ENCODE results near the gene IST1.
"Not testable (repeated sequence)": the region's sequence is repeated elsewhere in the genome, so short reads cannot be mapped to it uniquely, and the experiment has no call there.

The IST1 gene

DNA sequence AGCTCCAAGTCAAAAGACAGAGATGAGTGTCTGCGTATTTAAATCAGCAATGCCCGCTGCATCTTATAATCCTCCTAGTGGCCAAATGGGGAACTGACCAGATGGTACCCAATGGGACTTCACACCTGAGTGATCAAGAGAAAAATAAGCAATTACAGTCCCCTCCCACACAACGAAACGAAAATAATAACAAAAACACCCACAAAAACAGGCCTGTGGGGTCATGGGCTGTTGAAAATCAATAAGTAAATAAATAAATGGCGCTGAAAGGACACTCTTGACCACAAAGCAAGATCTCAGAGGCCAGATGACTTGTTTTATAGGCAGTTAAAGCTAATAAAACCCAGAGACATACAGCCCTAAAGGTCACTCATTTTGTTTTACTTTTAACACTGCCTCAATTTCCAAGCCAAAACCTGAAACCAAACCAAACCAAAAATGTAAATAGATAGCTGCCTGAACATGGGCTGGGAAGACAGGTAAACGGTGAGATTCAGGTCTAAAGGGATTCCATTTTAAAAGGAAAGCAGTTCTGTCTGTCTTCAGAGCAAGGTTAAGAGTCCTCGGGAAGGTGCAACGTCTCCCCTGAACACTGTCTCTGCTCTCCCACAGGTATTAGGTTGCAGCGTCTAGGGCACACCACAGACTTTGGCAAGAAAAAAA, 12.7 kb upstream of the IST1 start:
- peak; percentile 19 to 73 for DNase-seq

DNA sequence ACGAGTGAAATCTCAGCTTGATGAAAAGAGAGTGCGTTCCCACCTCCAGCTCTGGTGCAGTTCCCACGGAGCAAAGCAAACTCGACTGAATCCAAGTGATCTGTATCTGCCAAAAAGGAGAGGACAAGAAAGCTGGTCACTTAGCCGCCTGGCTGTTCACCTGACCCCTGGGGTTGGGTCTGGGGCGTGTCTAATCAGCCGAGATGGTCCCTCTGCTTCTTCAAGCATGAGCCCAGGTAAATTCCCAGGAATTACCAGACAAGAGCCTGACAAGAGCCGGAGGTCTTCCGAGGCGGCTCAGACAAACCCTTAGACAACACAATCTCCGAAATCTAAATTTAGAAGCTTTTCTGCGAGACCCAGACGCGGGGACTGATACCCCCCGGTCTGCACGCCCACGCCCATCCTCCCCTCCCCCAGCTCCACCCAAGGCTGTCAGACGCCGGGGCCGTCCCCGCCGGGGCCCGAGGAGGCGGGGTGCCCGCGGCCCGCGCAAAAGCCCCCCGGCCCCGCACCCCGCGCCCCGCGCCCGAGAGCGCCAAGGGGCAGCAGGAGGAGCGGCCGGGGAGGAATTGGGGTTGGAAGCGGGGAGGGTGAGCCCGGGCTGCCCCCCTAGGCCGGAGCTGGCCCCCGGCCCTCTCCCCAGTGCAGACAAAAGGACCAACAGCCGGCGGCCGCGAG, 12.0 kb upstream of the IST1 start:
- peak in 1 of 2 experiments; percentile 34 for DNase-seq

DNA sequence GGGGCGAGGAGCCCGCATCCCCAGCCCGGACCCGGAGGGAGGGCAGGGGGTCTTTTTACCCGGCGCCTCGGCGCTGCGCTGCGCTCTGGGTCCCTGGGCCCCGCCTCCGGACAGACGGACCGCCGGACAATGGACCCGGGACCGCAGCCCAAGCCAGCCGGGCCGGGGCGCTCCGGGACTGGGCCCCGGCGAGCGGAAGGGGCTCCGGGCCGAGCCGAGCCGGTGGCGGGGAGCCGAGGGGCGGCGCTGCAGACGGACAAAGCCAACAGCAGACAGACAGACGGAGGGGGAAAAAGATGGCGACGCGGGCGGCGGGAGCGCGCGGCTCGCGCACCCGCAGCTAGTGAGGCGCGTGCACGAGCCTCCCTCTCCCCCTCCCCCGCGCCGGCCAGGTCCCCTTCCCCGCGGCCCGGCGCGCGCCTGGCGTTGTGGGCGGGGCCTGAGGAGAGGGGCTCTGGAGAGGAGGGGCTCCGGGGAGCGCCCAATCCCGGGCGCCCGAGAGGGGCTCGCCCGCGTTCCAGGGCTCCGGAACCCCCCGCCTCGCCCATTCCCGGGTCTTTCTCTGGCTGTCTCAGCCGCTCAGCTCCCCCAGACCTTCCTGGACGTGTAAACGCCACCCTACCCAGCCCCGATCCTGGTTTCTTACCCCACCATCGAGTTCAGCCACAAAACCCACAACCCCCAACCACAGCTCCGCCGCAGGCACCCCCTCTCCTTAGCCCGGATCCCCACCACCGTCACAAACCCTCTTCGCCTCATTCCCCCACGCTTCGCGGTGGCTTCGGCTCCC, 11.3 kb upstream of the IST1 start, which contains the start of gene ZNF821:
TSS of gene ZNF821 (minus strand) at position 334 of the 790 bp plus-strand sequence. CDS start 4,236 bp downstream, outside the sequence.
- peak; percentile 11 to 83 for DNase-seq

DNA sequence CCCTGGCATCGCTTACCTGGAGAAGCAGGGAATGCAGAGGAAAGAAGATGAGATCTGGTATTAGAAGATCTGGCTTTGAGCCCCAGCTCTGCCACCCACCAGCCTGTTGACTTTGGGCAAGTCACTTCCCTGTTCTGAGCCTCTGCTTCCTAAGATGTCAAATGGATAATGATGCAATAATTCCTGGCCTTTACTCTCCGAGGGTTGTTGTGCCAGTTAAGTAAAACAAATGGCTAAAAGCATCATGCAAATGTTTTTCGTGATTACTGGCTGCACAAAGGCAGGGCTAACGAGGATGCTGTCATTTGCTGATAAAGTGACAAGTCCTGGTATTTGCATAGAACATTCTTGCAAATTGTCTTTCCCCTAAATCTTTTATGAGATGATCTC, 10.1 kb upstream of the IST1 start:
- peak; percentile 75 to 80 for DNase-seq

DNA sequence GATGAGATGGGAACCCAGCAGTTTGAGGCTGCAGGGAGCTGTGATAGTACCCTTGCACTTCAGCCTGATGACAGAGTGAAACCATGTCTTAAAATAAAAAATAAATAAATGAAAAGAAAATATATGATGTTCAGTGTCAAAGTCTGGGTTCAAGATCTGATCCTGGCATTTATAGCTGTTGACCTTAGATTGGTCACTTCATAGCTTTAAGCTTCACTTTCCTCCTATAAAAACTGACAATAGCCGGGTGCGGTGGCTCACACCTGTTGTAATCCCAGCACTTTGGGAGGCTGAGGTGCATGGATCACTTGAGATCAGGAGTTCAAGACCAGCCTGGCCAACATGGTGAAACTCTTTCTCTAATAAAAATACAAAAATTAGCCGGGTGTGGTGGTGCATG, 6.2 kb upstream of the IST1 start:
- DNase-seq: no peak

DNA sequence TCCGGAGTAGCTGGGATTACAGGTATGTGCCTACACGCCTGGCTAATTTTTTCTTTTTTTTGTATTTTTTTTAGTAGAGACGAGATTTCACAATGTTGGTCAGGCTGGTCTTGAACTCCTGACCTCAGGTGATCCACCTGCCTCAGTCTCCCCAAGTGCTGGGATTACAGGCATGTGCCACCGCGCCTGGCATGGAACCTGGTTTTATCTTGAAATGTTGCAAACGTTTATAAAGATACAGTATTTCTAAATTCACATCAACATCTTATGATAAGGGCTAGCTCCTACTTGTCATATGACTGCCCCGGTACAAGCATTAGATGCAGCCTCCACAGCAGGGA, 1.5 kb upstream of the IST1 start:
- no peak for DNase-seq

DNA sequence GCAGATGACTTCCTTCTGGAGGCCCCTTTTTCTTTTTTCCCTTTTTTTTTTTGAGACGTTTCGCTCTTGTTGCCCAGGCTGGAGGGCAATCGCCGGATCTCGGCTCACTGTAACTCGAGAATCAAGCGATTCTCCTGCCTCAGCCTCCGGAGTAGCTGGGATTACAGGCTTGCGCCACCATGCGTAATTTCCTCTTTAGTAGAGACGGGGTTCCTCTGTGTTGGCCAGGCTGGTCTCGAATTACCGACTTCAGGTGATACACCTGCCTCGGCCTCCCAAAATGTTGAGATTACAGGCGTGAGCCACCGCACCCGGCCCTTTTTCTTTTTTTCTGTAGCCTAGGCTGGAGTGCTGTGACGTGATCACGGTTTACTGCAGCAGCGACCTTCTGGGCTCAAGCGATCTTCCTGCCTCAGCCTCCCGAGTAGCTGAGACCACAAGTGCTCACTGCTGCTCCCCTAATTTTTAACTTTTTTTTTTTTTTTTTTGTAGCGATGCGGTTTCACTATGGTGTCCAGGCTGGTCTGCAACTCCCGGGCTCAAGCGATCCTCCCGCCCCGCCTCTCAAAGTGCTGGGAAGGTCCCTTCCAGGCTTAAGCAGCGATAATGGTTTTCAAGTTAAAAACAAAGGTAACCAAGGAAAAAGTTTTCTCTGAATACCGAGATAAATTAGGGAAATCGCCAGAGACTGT, 956 bp upstream of the IST1 start:
- DNase-seq: peak; percentile 2 to 56

DNA sequence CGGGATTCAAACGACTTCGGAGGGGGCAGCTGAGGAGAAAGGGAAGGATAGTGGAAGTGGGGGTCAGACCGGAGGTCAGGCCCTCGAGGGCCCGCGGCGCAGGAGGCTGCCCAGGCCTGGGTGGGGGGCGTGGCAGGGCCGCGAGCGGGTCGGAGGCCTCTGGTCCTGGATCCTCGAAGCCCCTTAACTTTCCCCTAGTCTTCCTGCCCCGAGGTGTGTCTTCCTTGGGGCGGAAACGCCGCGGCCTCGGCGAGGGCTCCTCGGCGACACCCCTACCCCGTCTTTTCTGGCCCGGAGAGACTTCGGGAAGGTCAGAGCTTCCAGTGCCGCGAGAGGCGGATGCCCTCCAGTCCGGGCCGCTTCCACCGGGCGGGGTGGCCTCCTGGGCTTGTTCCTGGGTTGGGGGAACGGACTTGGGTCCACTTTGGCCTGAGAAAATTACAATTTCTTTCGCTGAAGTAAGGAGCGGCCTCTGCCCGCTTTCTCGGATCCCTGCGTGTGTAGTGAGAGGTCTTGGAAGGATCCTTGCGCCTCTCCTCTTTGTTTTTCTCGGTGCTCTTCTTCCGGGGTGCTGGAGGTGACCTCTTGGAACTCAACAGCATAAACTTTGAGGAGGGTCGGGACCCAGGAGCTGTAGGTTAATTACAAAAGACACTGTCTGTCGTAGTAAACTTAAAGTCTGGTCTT, 491 bp downstream of the IST1 start:
- DNase-seq: peak in 1 of 2 experiments; percentile 58

DNA sequence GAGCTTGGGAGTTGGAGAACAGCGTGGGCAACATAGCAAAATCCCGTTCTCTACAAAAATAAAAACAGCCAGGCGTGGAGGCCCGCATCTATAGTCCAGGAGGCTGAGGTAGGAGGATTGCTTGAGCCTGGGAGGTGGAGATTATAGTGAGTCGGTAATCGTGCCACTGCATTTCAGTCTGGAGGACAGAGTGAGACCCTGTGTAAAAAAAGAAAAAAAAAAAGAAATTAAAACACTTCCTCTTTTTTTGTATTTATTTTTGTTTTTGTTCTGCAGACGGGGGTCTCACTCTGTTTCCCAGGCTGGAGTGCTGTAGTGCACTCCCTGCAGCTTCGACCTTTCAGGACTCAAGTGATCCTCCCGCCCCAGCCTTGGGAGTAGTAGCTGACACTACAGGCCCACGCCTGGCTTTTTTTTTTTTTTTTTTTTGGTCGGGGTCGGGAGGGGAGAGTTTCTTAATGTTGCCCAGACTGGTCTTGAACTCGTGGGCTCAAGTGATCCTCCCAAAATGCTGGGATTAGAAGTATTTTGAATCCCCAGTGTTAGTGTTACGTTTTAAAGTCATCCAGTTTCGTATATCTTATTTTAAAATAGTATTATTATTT, 1.5 kb downstream of the IST1 start:
- no peak for DNase-seq

DNA sequence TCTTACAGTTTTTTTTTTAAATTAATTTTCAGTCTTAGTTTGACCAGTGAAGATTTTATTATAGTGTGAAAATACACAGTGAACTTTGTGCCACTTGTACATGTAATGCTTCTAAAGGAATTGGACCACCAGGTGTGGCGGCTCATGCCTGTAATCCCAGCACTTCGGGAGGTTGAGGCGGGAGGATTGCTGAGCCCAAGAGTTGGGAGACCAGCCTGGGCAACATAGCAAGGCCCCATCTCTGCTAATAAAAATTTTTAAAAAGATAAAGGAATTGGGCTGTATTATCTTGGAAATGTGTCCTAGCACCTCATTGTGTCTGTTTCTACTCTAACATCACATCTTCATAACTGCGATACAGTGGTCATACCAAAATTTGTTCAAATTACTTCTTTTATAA, 3.8 kb downstream of the IST1 start:
- no peak for DNase-seq

DNA sequence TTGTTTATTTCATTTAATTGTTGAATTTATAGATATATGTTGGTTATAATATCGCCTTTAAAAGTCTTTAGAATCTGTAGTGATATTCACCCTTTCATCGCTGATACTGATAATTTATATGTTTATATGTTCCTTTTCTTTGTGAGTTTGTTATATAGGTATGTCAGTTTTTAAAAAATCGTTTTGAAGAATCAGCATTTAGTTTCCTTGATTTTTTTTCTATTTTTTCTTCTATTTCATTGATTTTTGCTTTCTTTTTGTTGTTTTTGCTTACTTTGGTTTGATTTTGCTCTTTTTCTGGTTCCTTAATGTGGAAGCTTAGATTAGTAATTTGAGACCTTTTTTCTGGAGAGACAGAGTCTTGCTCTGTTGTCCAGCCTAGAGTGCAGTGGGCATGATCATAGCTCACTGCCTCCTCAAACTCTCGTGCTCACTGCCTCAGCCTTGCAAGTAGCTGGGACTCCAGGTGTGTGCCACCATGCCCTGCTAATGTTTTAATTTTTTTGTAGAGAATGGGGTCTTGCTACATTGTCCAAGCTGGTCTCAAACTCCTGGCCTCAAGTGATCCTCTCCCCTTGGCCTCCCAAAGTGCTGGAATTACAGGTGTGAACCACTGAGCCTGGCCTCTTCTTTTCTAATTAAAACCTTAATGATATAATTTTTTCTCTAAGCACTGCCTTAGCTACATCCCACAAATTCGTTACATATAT, 7.5 kb downstream of the IST1 start:
- no peak for DNase-seq

DNA sequence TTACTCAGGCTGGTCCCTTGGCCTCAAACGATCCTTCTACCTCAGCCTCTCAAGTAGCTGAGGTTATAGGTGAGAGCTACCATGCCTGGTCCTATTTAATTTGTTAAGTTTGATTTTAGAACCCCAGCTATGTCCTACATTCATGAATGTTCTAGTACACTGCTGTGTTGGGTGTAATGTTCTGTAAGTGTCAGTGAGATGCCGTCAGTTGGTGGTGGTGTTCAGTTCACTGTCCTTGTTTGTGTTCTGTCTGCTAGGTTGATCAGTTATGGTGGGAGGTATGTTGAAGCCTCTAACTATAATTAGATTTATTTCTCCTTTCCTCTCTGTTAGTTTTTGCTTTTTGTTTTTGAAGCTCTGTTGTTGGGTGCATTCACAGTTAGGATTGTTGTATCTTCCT, 8.3 kb downstream of the IST1 start:
- no peak for DNase-seq

DNA sequence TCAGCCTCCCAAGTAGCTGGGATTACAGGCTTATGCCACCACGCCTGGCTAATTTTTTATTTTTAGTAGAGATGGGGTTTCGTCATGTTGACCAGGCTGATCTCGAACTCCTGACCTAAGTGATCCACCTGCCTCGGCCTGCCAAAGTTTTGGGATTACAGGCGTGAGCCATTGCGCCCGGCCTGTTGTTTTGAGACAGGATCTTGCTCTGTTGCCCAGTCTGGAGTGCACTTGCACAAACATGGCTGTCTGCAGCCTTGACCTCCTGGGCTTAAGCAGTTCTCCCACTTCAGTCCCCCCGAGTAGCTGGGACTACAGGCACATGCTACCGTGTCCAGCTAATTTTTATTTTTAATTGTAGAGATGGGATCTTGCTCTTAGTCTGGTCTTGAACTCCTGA, 8.9 kb downstream of the IST1 start:
- DNase-seq: no peak

DNA sequence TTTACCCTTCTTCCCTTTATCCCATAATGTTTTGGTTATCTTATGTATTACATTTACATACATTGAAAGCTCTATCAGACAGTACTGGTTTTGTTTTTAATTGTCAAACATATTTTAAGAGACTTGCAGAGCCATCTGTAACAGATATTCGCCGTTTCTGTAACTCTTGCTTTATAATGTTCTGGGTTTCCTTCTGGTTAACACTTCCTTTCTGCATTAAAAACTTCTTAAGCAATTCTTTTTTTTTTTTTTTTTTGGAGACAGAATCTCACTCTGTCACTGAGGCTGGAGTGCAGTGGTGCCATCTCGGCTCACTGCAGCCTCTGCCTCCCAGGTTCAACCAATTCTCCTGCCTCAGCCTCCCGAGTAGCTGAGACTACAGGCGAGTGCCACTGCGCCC, 10.4 kb downstream of the IST1 start:
- DNase-seq: not testable (repeated sequence)

DNA sequence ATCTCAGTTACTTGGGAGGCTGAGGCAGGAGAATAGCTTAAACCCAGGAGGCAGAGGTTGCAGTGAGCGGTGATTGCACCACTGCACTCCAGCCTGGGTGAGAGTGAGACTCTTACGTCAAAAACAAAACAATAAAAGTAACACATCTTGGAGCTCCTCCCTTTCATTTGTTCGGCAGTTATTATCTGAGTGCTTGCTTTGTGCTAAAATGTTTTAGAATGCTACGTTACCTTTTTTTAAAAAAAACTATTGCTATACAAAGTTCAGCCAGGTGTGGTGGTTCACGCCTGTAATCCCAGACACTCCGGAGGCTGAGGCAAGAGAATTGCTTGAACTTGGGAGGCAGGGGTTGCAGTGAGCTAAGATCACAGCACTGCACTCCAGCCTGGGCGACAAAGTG, 15.8 kb downstream of the IST1 start:
- no peak for DNase-seq

DNA sequence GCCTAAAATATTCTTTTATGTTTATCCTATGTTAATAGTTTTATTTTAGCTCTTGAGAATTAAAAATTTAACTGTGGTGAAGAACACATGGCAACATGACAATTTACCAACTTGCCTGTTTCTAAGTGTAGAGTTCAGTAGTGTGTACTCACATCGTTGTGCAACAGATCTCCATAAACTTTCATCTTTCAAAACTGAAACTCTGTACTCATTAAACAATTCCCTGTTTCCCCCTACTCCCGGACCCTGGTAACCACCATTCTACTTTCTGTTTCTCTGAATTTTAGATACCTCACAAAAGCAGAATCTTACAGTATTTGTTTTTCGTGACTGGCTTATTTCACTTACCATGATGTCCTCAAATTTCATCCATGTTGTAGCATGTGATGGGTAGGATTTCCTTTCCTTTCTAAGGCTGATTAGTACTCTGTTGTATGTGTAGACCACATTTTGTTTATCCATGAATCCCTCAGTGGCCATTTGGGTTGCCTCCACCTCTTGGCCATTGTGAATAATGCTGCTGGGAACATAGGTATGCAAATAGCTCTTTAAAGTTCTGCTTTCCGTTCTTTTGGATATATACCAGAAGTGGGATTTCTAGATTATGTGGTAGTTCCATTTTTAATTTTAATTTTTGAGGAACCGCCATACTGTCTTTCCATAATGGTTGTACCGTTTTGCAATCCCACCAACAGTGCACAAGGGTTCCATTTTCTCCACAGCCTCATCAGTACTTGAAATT, 17.4 kb downstream of the IST1 start:
- DNase-seq: no peak

DNA sequence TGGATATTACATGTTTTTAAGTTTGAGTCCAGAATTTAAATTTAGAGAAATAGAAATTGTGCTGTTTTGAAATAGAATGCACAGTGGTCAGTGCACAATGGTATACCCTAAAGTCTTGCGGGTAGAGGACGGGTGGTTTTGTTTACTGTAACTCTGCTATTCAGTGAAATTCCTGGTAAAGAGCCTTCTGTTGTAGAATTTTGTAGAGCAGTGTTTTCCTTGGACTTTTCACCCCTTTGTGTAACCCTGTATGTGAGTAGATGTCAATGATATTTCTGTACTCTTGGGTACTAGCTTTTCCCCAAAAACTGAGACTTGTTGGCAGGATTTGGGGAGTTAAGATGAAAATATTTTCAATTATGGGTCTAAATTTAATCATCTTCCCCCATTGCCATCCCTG, 19.5 kb downstream of the IST1 start:
- no peak for DNase-seq

DNA sequence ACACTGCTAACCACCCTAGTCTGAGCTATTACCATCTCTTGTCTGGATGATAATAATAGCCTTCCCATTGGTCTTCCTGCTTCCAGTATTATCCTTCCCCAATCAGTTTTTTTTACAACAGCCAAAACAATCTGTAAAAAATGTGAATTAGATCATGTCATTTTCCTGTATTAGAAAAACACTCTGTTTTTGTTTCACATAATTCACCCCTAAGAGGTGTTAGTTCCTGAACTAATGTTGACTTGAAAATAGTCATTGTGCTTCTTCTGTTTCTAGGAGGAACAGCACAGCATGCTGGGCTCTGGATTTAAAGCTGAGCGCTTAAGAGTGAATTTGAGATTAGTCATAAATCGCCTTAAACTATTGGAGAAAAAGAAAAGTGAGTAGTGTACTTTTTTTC, 20.0 kb downstream of the IST1 start:
- no peak for DNase-seq

DNA sequence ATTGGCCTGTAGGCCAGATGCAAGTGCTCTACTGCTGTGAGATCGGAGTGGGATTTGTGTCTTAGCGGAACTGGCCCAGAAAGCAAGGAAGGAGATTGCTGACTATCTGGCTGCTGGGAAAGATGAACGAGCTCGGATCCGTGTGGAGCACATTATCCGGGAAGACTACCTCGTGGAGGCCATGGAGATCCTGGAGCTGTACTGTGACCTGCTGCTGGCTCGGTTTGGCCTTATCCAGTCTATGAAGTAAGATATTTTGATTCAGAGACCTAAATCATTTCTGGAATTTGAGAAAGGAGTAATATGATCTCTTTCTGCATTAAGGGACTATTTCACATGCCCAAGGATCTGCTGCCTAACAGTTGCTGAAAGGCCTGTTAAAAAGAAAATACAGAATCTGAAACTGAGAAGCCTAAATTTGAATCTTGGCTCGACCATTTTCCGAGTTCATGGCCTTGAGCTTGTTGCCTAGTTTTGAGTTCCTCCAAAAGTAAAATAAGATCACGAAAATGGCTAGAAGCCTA, 21.1 kb downstream of the IST1 start:
- no peak for DNase-seq

DNA sequence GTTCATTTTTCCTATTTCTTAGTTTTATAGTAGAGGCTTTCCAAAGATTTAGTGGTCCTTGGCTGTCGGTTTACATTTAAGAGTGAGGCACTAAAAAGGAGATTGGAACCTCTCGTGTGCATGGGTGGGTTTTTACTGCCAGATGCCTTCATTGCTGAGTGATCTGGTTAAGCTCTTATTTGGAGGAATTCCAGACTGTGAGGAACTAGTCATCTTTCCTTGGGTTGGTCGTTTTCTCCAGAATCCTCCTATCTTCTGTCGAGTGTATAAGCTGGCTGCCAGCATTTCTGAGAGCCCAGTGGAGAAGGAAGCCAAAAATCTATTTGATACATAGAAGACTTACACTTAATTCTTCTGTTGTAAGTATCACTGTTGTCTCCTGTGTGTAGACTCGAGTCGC, 22.6 kb downstream of the IST1 start:
- DNase-seq: no peak

DNA sequence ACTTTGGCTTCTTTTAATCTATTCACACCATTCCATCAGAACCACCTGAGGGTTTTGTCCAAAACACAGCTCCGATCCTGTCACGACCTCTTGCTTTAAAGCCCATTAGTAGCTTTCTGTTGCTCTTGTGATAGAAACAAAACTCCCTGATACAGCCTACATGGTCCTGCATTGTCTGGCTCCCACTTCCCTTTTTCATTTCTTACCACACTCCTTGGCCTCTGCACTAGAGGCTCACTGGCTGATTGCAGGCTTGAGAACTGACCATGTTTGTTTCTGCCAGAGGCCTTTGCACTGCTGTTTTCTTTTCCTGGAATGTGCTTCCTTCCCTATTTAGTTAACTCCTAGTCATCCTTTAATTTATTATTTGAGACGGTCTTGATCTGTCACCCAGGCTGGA, 23.7 kb downstream of the IST1 start:
- no peak for DNase-seq

Measured in NCI-H526 (cell line).